HuH-7 (cell line): ENCODE measurements around the gene ADAM30.

Experiments used
- DNase-seq: peaks from one replicate; pipeline ENCODE4 v3.0.0; 2011; ENCODE audit warnings: low spot score

Gene ADAM30

GRCh38 chr1:119908661-119909060 is 12.3 kb upstream of the ADAM30 start:
- DNase-seq, result no peak

GRCh38 chr1:119906927-119907652 is 10.8 kb upstream of the ADAM30 start:
- DNase-seq, result no peak

- DNase-seq, result no peak
These were observed 7.1 kb upstream of the ADAM30 start for GRCh38 chr1:119903443-119903835.

- no peak for DNase-seq
These were observed 6.6 kb upstream of the ADAM30 start for GRCh38 chr1:119902775-119903442.

GRCh38 chr1:119898981-119899720 is 2.8 kb upstream of the ADAM30 start:
- DNase-seq, result no peak

GRCh38 chr1:119898530-119898929 is 2.2 kb upstream of the ADAM30 start:
- no peak for DNase-seq

- no peak for DNase-seq
These were observed 1.2 kb downstream of the ADAM30 start for GRCh38 chr1:119895102-119895501.

- DNase-seq, result no peak
These were observed 2.3 kb downstream of the ADAM30 start for GRCh38 chr1:119893827-119894700.

GRCh38 chr1:119893238-119893791 is 3.0 kb downstream of the ADAM30 start:
- no peak for DNase-seq

- DNase-seq, result no peak
These were observed 4.9 kb downstream of the ADAM30 start for GRCh38 chr1:119891386-119891785.

GRCh38 chr1:119888476-119888875 is 7.8 kb downstream of the ADAM30 start:
- no peak for DNase-seq

GRCh38 chr1:119887427-119887826 is 8.9 kb downstream of the ADAM30 start:
- DNase-seq, result no peak

GRCh38 chr1:119885903-119886783 is 10.2 kb downstream of the ADAM30 start:
- peak; percentile 52 for DNase-seq

- DNase-seq, result no peak
These were observed 11.6 kb downstream of the ADAM30 start for GRCh38 chr1:119884711-119885110.

GRCh38 chr1:119883826-119884225 is 12.5 kb downstream of the ADAM30 start:
- DNase-seq, result no peak

- no peak for DNase-seq
These were observed 13.9 kb downstream of the ADAM30 start for GRCh38 chr1:119882132-119883049.

GRCh38 chr1:119879510-119880434 is 16.5 kb downstream of the ADAM30 start:
- no peak for DNase-seq

- DNase-seq, result no peak
These were observed 18.1 kb downstream of the ADAM30 start for GRCh38 chr1:119878171-119878570.

- DNase-seq, result no peak
These were observed 22.1 kb downstream of the ADAM30 start for GRCh38 chr1:119874186-119874585.
